OCI-LY7 (cell line): ENCODE results near the gene MTRF1L. TPM values are rescaled to one million over a fixed set of nuclear protein-coding genes. Genes with fewer than 3 reads are reported as not detected.

Experiments
- BruUV-seq: library from RNA; stranded (reverse); fragments of 400-500 nt; replicated peaks from 2 replicates; lab custom pipeline; 2021; lab: Mats Ljungman, UMichigan
- CTCF ChIA-PET: fragments of 300-600 bp; sonication (Branson Sonifier 250); formaldehyde crosslinking; loops from one replicate; lab custom pipeline; 2022; ENCODE audit warnings: antibody characterized with exemption; ENCODE audit not compliant: unreplicated experiment; lab: Charles Lee
- POLR2A ChIA-PET: fragments of 300-600 bp; sonication (Branson Sonifier 250); formaldehyde crosslinking; loops from one replicate; lab custom pipeline; 2022; ENCODE audit warnings: antibody characterized with exemption; lab: Charles Lee
- DNase-seq: peaks from one replicate; pipeline ENCODE4 v3.0.0-alpha.2; 2015; ENCODE audit warnings: low spot score
- H2AFZ ChIP-seq: fragments of 200-600 bp; sonication (generic), shearing (Covaris generic); 2 replicates; pipeline ENCODE4 v1.6.1; 2014; ENCODE audit warnings: mild to moderate bottlenecking, antibody characterized with exemption, low read length, moderate library complexity
- H3K27ac ChIP-seq: fragments of 200-600 bp; sonication (generic); 2 replicates; pipeline ENCODE4 v1.5.1; 2014; ENCODE audit warnings: mixed run types, low read depth, mild to moderate bottlenecking, moderate library complexity, low read length, inconsistent platforms; ENCODE audit not compliant: poor library complexity, severe bottlenecking
- H3K36me3 ChIP-seq: fragments of 200-600 bp; sonication (generic); 2 replicates; pipeline ENCODE4 v1.6.1; 2014; ENCODE audit warnings: mild to moderate bottlenecking, antibody characterized with exemption, low read length, moderate library complexity, mixed read lengths; ENCODE audit not compliant: insufficient read depth
- H3K4me1 ChIP-seq: fragments of 200-600 bp; sonication (generic); 2 replicates; pipeline ENCODE4 v1.5.1; 2014; ENCODE audit warnings: mild to moderate bottlenecking, low read length; ENCODE audit not compliant: insufficient read depth, poor library complexity, severe bottlenecking
- H3K4me2 ChIP-seq: fragments of 200-600 bp; sonication (generic); 2 replicates; pipeline ENCODE4 v1.6.1; 2014; ENCODE audit warnings: mild to moderate bottlenecking, low read length
- H3K4me3 ChIP-seq: fragments of 200-600 bp; sonication (generic); 2 replicates; pipeline ENCODE4 v1.5.1; 2014; ENCODE audit warnings: mild to moderate bottlenecking, low read depth, low read length; ENCODE audit not compliant: poor library complexity, severe bottlenecking
- H3K79me2 ChIP-seq: fragments of 200-600 bp; sonication (generic); 2 replicates; pipeline ENCODE4 v1.6.1; 2016; ENCODE audit warnings: low read depth, mild to moderate bottlenecking, low read length, moderate library complexity, mixed read lengths; ENCODE audit not compliant: insufficient read depth
- H3K9me2 ChIP-seq: fragments of 200-600 bp; sonication (generic); 2 replicates; pipeline ENCODE4 v1.6.1; 2016; ENCODE audit warnings: mild to moderate bottlenecking, low read length, mixed read lengths; ENCODE audit not compliant: insufficient read depth
- H3K9me3 ChIP-seq: fragments of 200-600 bp; sonication (generic); 2 replicates; pipeline ENCODE4 v1.6.1; 2014; ENCODE audit warnings: mild to moderate bottlenecking, mixed run types, low read length, mixed read lengths
- H4K20me1 ChIP-seq: fragments of 200-600 bp; sonication (generic); 2 replicates; pipeline ENCODE4 v1.6.1; 2014; ENCODE audit warnings: mild to moderate bottlenecking, antibody characterized with exemption, low read length, moderate library complexity, mixed read lengths; ENCODE audit not compliant: insufficient read depth
- EZH2phosphoT487 ChIP-seq: fragments of 200-600 bp; sonication (generic); IDR thresholded peaks from 2 replicates; pipeline ENCODE4 v1.6.1; 2018; ENCODE audit warnings: low read depth, borderline replicate concordance, mild to moderate bottlenecking, mixed run types, antibody characterized with exemption, low read length, moderate library complexity, mixed read lengths
- intact Hi-C: fragments of 100-400 bp; cut with micrococcal nuclease; formaldehyde crosslinking; loops from one replicate; pipeline ENCODE4 v1.10.0; 2022; ENCODE audit not compliant: unreplicated experiment
- total RNA-seq, 2 experiments: library from RNA; depleted of rRNA in 1 of 2; stranded (reverse); fragments of >200 nt in 1 of 2; shearing (Covaris generic) in 1 of 2; gene quantifications; 2 replicates each; pipeline ENCODE4 v1.2.3, GENCODE V29; 2014 to 2022
- TF ChIP-seq, protein P1 (sequence below): fragments of 200-600 bp; sonication (generic); conservative IDR thresholded peaks from 2 replicates; pipeline ENCODE4 v1.5.1; 2014; ENCODE audit warnings: mild to moderate bottlenecking, antibody characterized with exemption, low read length, moderate library complexity, mixed read lengths

MTRF1L gene
- total RNA-seq, 2 experiments from 2014 or later, result 11.0 to 19.2 TPM

DNA sequence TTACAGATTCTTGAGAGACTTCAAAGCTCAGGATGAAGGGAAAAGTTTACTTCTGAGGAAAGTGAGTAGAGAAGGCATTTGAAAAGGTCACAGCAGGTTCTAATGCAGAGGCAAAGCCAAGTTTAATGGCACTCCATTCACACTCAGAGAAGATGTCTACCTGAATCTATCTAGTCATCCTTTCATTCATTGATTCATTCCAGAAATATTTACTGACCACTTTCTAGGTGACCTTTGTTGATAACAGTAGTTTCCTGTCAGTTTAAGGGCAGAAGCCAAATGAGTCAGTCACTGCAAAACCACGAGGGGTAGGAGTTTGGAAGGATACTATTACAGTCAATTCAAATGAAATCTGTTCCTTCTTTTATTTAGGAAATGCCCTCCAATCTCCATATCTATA is 50.5 kb downstream of the MTRF1L start:
- no peak overlapping the region for H2AFZ ChIP-seq
- H3K4me2 ChIP-seq, result no peak overlapping the region
- no peak overlapping the region for H3K4me3 ChIP-seq
- H3K9me3 ChIP-seq, result no peaks in the 10 kb centered on the region
- CTCF ChIA-PET, result no interaction called here
- BruUV-seq, result no TSS peak
- H3K36me3 ChIP-seq, result no peaks in the 10 kb centered on the region
- H3K9me2 ChIP-seq, result no peaks in the 10 kb centered on the region
- no peak overlapping the region for H3K27ac ChIP-seq
- H4K20me1 ChIP-seq, result no peaks in the 10 kb centered on the region
- POLR2A ChIA-PET, result interaction anchor here (0.7 kb wide), 1 partner anchor 859 kb away, joined by 3 read pairs; no protein-coding TSS in a partner anchor
- intact Hi-C loops, result no loop called here
- no peak for TF ChIP-seq EZH2phosphoT487
- TF ChIP-seq, protein P1, sequence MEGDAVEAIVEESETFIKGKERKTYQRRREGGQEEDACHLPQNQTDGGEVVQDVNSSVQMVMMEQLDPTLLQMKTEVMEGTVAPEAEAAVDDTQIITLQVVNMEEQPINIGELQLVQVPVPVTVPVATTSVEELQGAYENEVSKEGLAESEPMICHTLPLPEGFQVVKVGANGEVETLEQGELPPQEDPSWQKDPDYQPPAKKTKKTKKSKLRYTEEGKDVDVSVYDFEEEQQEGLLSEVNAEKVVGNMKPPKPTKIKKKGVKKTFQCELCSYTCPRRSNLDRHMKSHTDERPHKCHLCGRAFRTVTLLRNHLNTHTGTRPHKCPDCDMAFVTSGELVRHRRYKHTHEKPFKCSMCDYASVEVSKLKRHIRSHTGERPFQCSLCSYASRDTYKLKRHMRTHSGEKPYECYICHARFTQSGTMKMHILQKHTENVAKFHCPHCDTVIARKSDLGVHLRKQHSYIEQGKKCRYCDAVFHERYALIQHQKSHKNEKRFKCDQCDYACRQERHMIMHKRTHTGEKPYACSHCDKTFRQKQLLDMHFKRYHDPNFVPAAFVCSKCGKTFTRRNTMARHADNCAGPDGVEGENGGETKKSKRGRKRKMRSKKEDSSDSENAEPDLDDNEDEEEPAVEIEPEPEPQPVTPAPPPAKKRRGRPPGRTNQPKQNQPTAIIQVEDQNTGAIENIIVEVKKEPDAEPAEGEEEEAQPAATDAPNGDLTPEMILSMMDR, result no peak
- no peak for DNase-seq
- H3K4me1 ChIP-seq, result no peaks in the 10 kb centered on the region
- H3K79me2 ChIP-seq, result no peaks in the 10 kb centered on the region

DNA sequence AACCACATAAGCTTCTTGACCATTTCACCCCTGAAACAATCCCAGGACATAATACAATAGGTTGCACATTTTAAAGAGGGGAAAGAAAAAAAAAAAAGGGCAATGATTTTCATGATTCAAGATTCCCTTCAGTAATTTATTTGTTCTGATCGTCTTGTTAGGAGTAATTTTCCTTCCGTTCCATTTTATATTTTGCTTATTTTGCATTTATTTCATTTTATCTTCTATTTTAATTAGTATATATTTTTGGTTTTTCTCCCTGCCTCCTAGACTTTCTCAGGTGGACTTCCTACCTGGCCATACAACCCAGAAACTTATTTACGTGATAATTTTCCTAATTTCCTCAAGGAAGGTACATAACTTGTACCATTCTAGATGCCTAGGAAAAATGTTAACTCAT is 52.3 kb downstream of the MTRF1L start:
- Histone ChIP-seq H3K4me1 (no peaks in the 10 kb centered on the region), H3K79me2 (no peaks in the 10 kb centered on the region), H3K4me3 (no peak overlapping the region), H3K36me3 (no peaks in the 10 kb centered on the region), H3K9me2 (no peaks in the 10 kb centered on the region), H3K27ac (no peak overlapping the region), H3K9me3 (no peaks in the 10 kb centered on the region), H4K20me1 (no peaks in the 10 kb centered on the region), H3K4me2 (no peak overlapping the region), H2AFZ (no peak overlapping the region)
- POLR2A ChIA-PET, result no interaction called here
- TF ChIP-seq, protein P1, result no peak
- TF ChIP-seq EZH2phosphoT487, result no peak
- CTCF ChIA-PET, result no interaction called here
- BruUV-seq, result no TSS peak
- DNase-seq, result no peak
- intact Hi-C loops, result no loop called here

DNA sequence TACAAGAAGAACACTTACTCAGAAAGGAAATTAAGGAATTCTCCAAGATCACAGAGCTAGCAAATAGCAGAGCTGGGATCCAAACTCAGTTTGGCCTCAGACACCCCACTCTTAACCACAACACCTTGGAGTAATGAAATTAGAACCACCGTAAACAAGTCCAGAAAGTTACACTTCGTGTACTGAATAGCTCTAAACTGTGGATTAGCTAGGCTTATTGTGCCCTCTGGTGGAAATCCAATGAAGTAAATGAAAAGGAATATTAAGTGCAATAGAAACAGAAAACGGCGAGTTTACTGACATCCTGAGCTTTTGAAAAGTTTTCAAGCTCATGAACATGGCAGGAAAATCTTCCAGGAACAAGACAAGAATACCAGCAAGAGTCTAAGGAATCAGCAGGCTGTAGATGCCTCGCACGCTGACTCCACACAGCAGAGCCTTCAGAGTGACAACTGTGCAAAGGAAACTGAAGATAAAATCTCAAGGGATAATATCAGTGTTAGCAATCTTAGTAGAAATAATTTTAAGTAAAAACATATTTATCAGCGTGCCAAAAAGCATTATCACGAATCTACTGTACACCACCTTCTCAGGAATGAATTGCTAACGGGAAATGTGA is 54.2 kb downstream of the MTRF1L start:
- H3K27ac ChIP-seq, result no peak overlapping the region
- H3K4me2 ChIP-seq, result no peak overlapping the region; the same call in 1 of the 2 replicates
- TF ChIP-seq, protein P1, result peak; percentile 88
- TF ChIP-seq EZH2phosphoT487, result no peak
- no peaks in the 10 kb centered on the region for H3K4me1 ChIP-seq
- CTCF ChIA-PET, result no interaction called here
- intact Hi-C loops, result loop anchor here (1.0 to 10.0 kb wide), 3 partner anchors 84 to 393 kb away; no protein-coding TSS in a partner anchor
- peak overlapping the region; percentile 59 for H2AFZ ChIP-seq
- no peaks in the 10 kb centered on the region for H3K36me3 ChIP-seq
- no peaks in the 10 kb centered on the region for H3K9me2 ChIP-seq
- POLR2A ChIA-PET, result interaction anchor here (0.8 to 1.1 kb wide), 4 partner anchors 83 to 195 kb away, joined by 3 to 4 read pairs (median 3); no protein-coding TSS in a partner anchor
- peak; percentile 53 for DNase-seq
- no peak overlapping the region for H3K4me3 ChIP-seq
- no peaks in the 10 kb centered on the region for H4K20me1 ChIP-seq
- no TSS peak for BruUV-seq
- H3K9me3 ChIP-seq, result no peaks in the 10 kb centered on the region
- H3K79me2 ChIP-seq, result no peaks in the 10 kb centered on the region
